Measurements from ENCODE around the gene PPP2R3B. TPM values are rescaled to one million over a fixed set of nuclear protein-coding genes. Genes with fewer than 3 reads are reported as not detected.

Gene PPP2R3B
- total RNA-seq, 1 donor from 2014 or later: 30.3 TPM

DNA sequence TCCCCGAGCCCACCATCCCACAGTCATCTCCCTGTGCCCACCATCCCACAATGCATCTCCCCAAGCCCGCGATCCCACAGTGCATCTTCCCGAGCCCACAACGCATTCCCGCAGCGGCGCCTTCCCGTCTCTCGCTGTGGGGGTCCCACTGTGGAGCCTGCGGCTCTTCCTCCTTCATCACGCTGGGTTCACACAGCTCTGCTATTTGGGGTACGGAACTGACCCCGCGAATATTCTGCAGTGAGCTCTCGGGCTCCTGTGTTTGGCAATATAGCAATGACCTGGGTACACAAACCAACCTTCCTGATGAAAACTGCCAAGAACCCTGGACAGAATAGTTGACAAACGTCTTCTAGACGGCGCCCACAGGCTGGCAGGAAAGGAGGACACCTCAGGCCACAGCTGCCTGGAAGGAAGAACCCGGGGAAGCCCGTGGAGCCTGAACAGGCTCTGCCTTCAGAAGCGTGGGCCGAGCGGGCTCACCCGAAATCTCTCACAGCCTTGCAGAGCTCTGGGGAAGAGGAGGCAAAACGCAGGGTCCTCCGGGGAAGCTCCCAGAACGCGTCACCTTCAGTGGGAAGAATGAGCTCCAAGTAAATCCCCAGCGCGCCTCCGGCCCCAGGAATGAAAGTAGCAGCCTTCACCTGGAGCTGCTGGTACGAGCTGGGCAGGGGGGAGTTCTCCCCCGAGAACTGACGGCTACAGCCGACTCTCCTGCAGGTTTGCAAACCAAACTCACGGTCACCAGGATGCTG, 22.9 kb downstream of the PPP2R3B start:
- H3K27me3 Mint-ChIP-seq (ENCODE audit: insufficient read depth, low read depth): peaks cover 17% of the 10 kb centered on the region
- TF ChIP-seq EZH2 (IDR thresholded peaks at IDR 0.05) (no peak), EZH2phosphoT487 (IDR thresholded peaks at IDR 0.05) (no peak)
- TF ChIP-seq, protein P1, sequence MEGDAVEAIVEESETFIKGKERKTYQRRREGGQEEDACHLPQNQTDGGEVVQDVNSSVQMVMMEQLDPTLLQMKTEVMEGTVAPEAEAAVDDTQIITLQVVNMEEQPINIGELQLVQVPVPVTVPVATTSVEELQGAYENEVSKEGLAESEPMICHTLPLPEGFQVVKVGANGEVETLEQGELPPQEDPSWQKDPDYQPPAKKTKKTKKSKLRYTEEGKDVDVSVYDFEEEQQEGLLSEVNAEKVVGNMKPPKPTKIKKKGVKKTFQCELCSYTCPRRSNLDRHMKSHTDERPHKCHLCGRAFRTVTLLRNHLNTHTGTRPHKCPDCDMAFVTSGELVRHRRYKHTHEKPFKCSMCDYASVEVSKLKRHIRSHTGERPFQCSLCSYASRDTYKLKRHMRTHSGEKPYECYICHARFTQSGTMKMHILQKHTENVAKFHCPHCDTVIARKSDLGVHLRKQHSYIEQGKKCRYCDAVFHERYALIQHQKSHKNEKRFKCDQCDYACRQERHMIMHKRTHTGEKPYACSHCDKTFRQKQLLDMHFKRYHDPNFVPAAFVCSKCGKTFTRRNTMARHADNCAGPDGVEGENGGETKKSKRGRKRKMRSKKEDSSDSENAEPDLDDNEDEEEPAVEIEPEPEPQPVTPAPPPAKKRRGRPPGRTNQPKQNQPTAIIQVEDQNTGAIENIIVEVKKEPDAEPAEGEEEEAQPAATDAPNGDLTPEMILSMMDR (IDR thresholded peaks at IDR 0.05): no peak
- Histone ChIP-seq H3K9me3 (ENCODE audit: low read depth) (no peaks in the 10 kb centered on the region), H3K79me2 (ENCODE audit: low read depth) (peaks cover 22% of the 10 kb centered on the region), H3K4me3 (no peak overlapping the region), H3F3A (ENCODE audit: low read depth) (peaks cover 6% of the 10 kb centered on the region), H4K20me1 (ENCODE audit: low read depth) (peaks cover 15% of the 10 kb centered on the region), H3K9ac (no peak overlapping the region), H3K27ac (no peak overlapping the region), H2AFZ (replicated peaks) (no peak overlapping the region), H3K27me3 (no peaks in the 10 kb centered on the region), H3K36me3 (peaks cover 9% of the 10 kb centered on the region), H3K4me1 (no peaks in the 10 kb centered on the region), H3K4me2 (no peak overlapping the region)
- H3K36me3 Mint-ChIP-seq: peaks cover 45% of the 10 kb centered on the region
- H3K4me3 Mint-ChIP-seq: no peak overlapping the region
- H3K9me3 Mint-ChIP-seq: peaks cover 42% of the 10 kb centered on the region
- no peak for DNase-seq (ENCODE audit: low spot score)
- no peak overlapping the region for H3K27ac Mint-ChIP-seq
- peaks cover 10% of the 10 kb centered on the region for H3K4me1 Mint-ChIP-seq

DNA sequence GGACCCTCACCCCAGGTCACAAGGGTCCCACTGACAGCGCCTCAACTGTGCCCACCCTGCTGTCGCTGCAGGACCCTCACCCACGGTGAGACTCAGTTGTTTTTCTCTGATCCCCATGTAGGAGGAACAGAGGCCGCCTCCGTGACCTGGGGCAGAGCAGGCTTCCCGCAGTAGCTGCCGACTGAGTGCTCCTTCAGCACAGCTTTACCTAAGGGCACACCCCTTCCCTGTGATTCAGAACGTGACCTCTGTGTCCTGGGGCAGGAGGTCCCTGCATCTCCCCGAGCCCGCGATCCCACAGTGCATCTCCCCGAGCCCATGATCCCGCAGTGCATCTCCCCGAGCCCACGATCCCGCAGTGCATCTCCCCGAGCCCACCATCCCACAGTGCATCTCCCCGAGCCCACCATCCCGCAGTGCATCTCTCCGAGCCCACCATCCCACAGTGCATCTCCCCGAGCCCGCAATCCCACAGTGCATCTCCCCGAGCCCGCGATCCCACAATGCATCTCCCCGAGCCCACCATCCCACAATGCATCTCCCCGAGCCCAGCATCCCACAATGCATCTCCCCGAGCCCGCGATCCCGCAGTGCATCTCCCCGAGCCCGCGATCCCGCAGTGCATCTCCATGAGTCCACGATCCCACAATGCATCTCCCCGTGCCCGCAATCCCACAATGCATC, 23.6 kb downstream of the PPP2R3B start:
- TF ChIP-seq EZH2 (IDR thresholded peaks at IDR 0.05): no peak
- TF ChIP-seq, protein P1 (IDR thresholded peaks at IDR 0.05): no peak
- TF ChIP-seq EZH2phosphoT487 (IDR thresholded peaks at IDR 0.05): no peak

DNA sequence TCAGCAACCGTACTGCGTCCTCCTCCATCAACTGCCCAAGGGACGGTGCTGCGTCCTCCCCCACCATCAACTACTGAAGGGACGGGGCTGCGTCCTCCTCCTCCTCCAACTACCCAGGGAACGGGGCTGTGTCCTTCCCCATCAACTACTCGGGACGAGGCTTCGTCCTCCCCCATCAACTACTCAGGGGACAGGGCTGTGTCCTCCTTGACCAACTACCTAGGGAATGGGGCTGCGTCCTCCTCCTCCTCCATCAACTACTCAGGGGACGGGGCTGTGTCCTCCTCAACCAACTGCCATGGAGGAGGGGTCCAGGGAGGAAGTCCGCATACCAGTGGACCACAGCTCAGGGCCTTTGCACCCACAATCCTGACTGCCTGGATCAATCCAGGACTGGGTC, 24.4 kb downstream of the PPP2R3B start:
- Histone ChIP-seq H4K20me1 (ENCODE audit: low read depth) (peaks cover 5% of the 10 kb centered on the region), H2AFZ (replicated peaks) (no peak overlapping the region)

More for the DNA sequence above, 23.6 kb downstream of the PPP2R3B start:
- no peak overlapping the region for H3K27ac ChIP-seq
- no peak for DNase-seq (ENCODE audit: low spot score)
- no peak overlapping the region for H3K4me2 ChIP-seq
- no peak overlapping the region for H3K4me3 ChIP-seq
- H3K4me1 ChIP-seq: no peaks in the 10 kb centered on the region
- no peak overlapping the region for H3K9ac ChIP-seq
- H4K20me1 ChIP-seq (ENCODE audit: low read depth): peaks cover 12% of the 10 kb centered on the region
- H3K27me3 ChIP-seq: no peaks in the 10 kb centered on the region
- Mint-ChIP-seq H3K27me3 (ENCODE audit: insufficient read depth, low read depth) (peaks cover 17% of the 10 kb centered on the region), H3K36me3 (peaks cover 47% of the 10 kb centered on the region), H3K4me1 (peaks cover 10% of the 10 kb centered on the region), H3K27ac (no peak overlapping the region), H3K9me3 (peaks cover 42% of the 10 kb centered on the region), H3K4me3 (no peak overlapping the region)
- H3F3A ChIP-seq (ENCODE audit: low read depth): peaks cover 6% of the 10 kb centered on the region
- H3K79me2 ChIP-seq (ENCODE audit: low read depth): peaks cover 22% of the 10 kb centered on the region
- H2AFZ ChIP-seq (replicated peaks): no peak overlapping the region
- peaks cover 9% of the 10 kb centered on the region for H3K36me3 ChIP-seq
- H3K9me3 ChIP-seq (ENCODE audit: low read depth): no peaks in the 10 kb centered on the region

More for the DNA sequence above, 24.4 kb downstream of the PPP2R3B start:
- Histone ChIP-seq H3K27ac (no peak overlapping the region), H3K27me3 (no peaks in the 10 kb centered on the region), H3K36me3 (peaks cover 9% of the 10 kb centered on the region), H3K9ac (no peak overlapping the region), H3K4me3 (no peak overlapping the region), H3K79me2 (ENCODE audit: low read depth) (peaks cover 17% of the 10 kb centered on the region), H3K4me1 (no peaks in the 10 kb centered on the region), H3K9me3 (ENCODE audit: low read depth) (no peaks in the 10 kb centered on the region), H3F3A (ENCODE audit: low read depth) (peaks cover under 1% of the 10 kb centered on the region), H3K4me2 (no peak overlapping the region)
- peaks cover 20% of the 10 kb centered on the region for H3K27me3 Mint-ChIP-seq (ENCODE audit: insufficient read depth, low read depth)
- TF ChIP-seq EZH2 (IDR thresholded peaks at IDR 0.05) (no peak), EZH2phosphoT487 (IDR thresholded peaks at IDR 0.05) (no peak)
- TF ChIP-seq, protein P1 (IDR thresholded peaks at IDR 0.05): no peak
- H3K9me3 Mint-ChIP-seq: peaks cover 44% of the 10 kb centered on the region
- no peak overlapping the region for H3K27ac Mint-ChIP-seq
- no peak overlapping the region for H3K4me3 Mint-ChIP-seq
- peaks cover 4% of the 10 kb centered on the region for H3K4me1 Mint-ChIP-seq
- DNase-seq (ENCODE audit: low spot score): no peak
- H3K36me3 Mint-ChIP-seq: peaks cover 51% of the 10 kb centered on the region
